PC-9 (cell line): ENCODE data around the gene DRC1.

Experiments
- CTCF ChIP-seq: fragments of 200-600 bp; sonication (generic); conservative IDR thresholded peaks from 2 replicates; pipeline ENCODE4 v1.6.1; 2017; ENCODE audit warnings: mixed run types, antibody characterized with exemption, mild to moderate bottlenecking, moderate library complexity
- EZH2 ChIP-seq: fragments of 200-600 bp; sonication (generic); IDR thresholded peaks from 2 replicates; pipeline ENCODE4 v1.8.0; 2017; ENCODE audit warnings: antibody characterized with exemption, low read depth

GRCh38 chr2:26382564-26382963, 19.2 kb upstream of the DRC1 start:
- TF ChIP-seq CTCF (no peak), EZH2 (no peak)
